Upper lobe of right lung (tissue), 1 donor: ENCODE results near the gene MYADML2. TPM values are rescaled to one million over a fixed set of nuclear protein-coding genes. Genes with fewer than 3 reads are reported as not detected.

Experiments used
- ATAC-seq: fragments of 200-7000 bp; cut with Tn5 transposase; one replicate; pipeline ENCODE4 v1.9.1; 2020; ENCODE audit warnings: mild to moderate bottlenecking, moderate library complexity
- DNase-seq: peaks from one replicate; pipeline ENCODE4 v3.0.0-alpha.2; 2020
- H3K27ac ChIP-seq: fragments of 200-600 bp; one replicate; pipeline ENCODE4 v1.8.0; 2022
- H3K27me3 ChIP-seq: fragments of 200-600 bp; one replicate; pipeline ENCODE4 v1.8.0; 2022; ENCODE audit warnings: mild to moderate bottlenecking
- H3K36me3 ChIP-seq: fragments of 200-600 bp; one replicate; pipeline ENCODE4 v1.8.0; 2022
- H3K4me1 ChIP-seq: fragments of 200-600 bp; one replicate; pipeline ENCODE4 v1.8.0; 2022
- H3K4me3 ChIP-seq: fragments of 200-600 bp; one replicate; pipeline ENCODE4 v1.8.0; 2022; ENCODE audit warnings: mild to moderate bottlenecking
- H3K9me3 ChIP-seq: fragments of 200-600 bp; one replicate; pipeline ENCODE4 v1.8.0; 2022
- intact Hi-C: fragments of 100-400 bp; cut with DNase I; formaldehyde crosslinking; loops from one replicate; pipeline ENCODE4 v1.11.0; 2022
- total RNA-seq: library from RNA; stranded (reverse); fragmentation: NEBNext Ultra II Directional; extraction: Animal tissue kit (Norgen Biotek cat#: 25700); gene quantifications from one replicate; pipeline ENCODE4 v1.2.1, GENCODE V29; 2021
- TF ChIP-seq, protein P1 (sequence below): fragments of 200-600 bp; IDR thresholded peaks from one replicate; pipeline ENCODE4 v1.8.0; 2022; ENCODE audit warnings: antibody characterized with exemption
- donor health status: DM: no; HTN: yes; CAD: no; lungs with severe emphysema.

Gene MYADML2
- total RNA-seq, 1 donor from 2014 or later, result not detected

DNA sequence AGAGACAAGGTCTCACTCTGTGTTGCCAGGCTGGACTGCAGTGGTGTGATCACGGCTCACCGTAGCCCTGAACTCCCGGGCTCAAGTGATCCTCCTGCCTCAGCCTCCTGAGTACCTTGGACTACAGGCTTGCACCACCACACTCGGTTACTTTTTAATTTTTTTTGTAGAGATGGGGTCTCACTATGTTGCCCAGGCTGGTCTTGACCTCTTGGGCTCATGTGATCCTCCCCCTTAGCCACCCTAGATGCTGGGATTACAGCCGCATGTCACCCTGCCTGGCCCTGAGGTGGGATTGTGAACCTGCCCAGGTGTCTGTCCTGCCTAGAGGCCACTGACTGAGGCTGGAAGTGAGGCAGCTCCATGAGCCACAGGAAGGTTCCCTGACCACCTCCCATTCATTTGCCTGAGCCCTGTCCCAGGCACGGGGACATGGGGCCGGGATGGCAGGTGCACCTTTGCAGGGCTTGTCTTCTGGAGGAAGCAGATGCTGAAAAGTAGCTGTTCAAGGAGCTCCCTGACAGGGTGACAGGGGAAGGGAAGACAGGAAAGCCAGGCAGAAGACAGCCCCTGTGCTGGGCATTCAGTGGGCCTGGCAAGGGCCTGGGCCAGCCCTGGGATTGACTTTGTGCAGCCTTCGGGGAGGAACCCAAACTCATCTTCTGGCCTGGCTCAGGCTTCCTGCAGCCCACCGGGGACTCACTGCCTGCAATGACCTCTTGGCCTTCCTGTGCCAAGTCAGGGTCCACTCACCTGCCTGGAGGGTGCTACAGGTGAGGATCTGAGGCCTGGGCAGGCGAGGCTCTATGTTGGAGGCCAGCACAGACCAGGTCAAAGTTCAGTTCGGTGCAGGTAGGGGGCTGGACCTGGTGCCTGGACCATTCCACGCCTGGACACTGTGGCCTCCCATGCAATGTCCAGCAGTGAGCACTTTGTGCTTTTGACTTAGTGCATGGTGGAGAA lies 22.1 kb upstream of the MYADML2 start:
- DNase-seq, result no peak
- H3K27ac ChIP-seq, result no peak overlapping the region
- H3K4me1 ChIP-seq, result peaks cover 23% of the 10 kb centered on the region
- TF ChIP-seq, protein P1, sequence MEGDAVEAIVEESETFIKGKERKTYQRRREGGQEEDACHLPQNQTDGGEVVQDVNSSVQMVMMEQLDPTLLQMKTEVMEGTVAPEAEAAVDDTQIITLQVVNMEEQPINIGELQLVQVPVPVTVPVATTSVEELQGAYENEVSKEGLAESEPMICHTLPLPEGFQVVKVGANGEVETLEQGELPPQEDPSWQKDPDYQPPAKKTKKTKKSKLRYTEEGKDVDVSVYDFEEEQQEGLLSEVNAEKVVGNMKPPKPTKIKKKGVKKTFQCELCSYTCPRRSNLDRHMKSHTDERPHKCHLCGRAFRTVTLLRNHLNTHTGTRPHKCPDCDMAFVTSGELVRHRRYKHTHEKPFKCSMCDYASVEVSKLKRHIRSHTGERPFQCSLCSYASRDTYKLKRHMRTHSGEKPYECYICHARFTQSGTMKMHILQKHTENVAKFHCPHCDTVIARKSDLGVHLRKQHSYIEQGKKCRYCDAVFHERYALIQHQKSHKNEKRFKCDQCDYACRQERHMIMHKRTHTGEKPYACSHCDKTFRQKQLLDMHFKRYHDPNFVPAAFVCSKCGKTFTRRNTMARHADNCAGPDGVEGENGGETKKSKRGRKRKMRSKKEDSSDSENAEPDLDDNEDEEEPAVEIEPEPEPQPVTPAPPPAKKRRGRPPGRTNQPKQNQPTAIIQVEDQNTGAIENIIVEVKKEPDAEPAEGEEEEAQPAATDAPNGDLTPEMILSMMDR, result no peak
- H3K9me3 ChIP-seq, result peaks cover 6% of the 10 kb centered on the region
- intact Hi-C loops, result loop anchor here (10.0 kb wide), 1 partner anchor 186 kb away; no protein-coding TSS in a partner anchor
- no peak overlapping the region for H3K4me3 ChIP-seq
- H3K36me3 ChIP-seq, result no peaks in the 10 kb centered on the region
- ATAC-seq, result no peak
- no peaks in the 10 kb centered on the region for H3K27me3 ChIP-seq

DNA sequence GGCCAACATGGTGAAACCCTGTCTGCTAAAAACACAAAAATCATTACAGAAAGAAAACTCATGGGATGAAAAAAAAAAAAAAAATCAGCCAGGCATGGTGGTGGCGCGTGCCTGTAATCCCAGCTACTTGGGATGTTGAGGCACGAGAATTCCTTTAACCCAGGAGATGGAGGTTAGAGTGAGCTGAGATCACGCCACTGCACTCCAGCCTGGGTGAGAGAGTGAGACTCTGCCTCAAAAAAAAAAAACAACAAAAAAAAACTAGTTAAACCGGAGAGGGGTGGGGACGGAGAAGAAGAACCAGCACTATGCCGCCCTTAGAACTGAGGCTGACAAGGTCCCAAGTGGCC lies 21.3 kb upstream of the MYADML2 start:
- H3K4me3 ChIP-seq, result peak overlapping the region; percentile 17
- H3K27me3 ChIP-seq, result no peaks in the 10 kb centered on the region
- intact Hi-C loops, result loop anchor here (10.0 kb wide), 1 partner anchor 186 kb away; no protein-coding TSS in a partner anchor
- DNase-seq, result no peak
- ATAC-seq, result no peak
- TF ChIP-seq, protein P1, result no peak
- H3K27ac ChIP-seq, result no peak overlapping the region
- H3K9me3 ChIP-seq, result peaks cover 1% of the 10 kb centered on the region
- peaks cover 23% of the 10 kb centered on the region for H3K4me1 ChIP-seq
- H3K36me3 ChIP-seq, result no peaks in the 10 kb centered on the region

DNA sequence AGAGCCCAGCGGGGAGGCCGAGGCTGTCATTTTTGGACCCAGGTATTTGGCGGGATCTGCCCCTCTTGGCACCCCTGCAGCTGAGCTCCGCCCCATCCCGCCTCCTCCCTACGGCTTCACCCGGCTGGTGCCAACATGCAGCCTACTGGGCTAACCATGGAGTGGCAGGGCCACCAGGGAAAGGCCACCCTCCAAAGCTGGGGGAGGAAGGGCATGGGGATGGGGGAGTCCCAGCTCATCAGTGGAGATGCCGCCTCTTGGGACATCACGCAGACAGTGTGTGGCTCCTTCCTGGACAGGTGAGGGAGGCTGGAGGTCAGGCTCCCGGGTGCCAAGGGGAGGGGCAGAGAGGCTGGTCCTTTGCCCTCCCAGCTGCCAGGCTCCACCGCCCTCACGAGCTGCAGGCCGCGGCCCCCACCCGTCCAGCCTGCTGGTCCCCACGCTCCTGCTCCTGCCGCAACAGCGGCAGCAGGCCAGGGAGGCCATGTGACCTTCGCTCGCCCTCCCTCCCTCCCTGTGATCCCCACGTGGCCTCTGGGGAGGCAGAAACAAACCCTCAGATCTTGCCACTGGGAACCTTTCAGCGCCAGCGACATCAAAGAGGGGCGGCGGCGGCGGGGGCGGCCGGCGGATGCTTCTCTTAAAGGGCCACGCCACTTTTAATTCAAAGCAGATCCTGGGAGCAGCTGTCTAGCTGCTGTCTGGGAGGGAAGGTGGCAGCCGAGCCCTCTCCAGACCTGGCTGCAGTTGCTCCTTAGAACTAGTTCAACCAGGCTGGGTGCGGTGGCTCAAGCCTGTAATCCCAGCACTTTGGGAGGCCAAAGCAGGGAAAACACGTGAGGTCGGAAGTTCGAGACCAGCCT lies 20.7 kb upstream of the MYADML2 start:
- Histone ChIP-seq H3K27me3 (peaks cover under 1% of the 10 kb centered on the region), H3K27ac (peak overlapping the region; percentile 37), H3K4me1 (peaks cover 23% of the 10 kb centered on the region), H3K9me3 (no peaks in the 10 kb centered on the region), H3K4me3 (peak overlapping the region; percentile 17), H3K36me3 (no peaks in the 10 kb centered on the region)
- DNase-seq (peak; percentile 93), ATAC-seq (peak; percentile 92)
- intact Hi-C loops, result loop anchor here (10.0 kb wide), 1 partner anchor 187 kb away; no protein-coding TSS in a partner anchor
- TF ChIP-seq, protein P1, result no peak

DNA sequence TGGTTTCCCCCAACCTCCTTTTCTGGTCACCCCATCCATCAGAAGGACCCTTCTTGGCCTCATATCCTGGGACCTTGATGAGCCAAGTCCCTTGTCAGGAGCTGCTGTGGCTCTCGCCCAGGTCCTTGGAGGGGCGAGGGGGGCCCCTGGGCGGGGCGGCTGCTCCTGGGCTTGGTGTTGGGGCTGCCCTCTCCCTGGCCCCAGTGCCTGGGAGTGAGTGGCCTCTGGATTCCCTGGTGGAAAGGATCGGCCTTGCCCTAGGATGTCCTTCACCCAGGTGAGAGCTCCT lies 20.2 kb upstream of the MYADML2 start:
- Histone ChIP-seq H3K4me1 (peaks cover 23% of the 10 kb centered on the region), H3K27ac (peak overlapping the region; percentile 37), H3K27me3 (peaks cover 6% of the 10 kb centered on the region), H3K4me3 (peak overlapping the region; percentile 17), H3K36me3 (no peaks in the 10 kb centered on the region), H3K9me3 (no peaks in the 10 kb centered on the region)
- intact Hi-C loops, result loop anchor here (10.0 kb wide), 1 partner anchor 188 kb away; no protein-coding TSS in a partner anchor
- TF ChIP-seq, protein P1, result no peak
- ATAC-seq (peak; percentile 1), DNase-seq (no peak)

DNA sequence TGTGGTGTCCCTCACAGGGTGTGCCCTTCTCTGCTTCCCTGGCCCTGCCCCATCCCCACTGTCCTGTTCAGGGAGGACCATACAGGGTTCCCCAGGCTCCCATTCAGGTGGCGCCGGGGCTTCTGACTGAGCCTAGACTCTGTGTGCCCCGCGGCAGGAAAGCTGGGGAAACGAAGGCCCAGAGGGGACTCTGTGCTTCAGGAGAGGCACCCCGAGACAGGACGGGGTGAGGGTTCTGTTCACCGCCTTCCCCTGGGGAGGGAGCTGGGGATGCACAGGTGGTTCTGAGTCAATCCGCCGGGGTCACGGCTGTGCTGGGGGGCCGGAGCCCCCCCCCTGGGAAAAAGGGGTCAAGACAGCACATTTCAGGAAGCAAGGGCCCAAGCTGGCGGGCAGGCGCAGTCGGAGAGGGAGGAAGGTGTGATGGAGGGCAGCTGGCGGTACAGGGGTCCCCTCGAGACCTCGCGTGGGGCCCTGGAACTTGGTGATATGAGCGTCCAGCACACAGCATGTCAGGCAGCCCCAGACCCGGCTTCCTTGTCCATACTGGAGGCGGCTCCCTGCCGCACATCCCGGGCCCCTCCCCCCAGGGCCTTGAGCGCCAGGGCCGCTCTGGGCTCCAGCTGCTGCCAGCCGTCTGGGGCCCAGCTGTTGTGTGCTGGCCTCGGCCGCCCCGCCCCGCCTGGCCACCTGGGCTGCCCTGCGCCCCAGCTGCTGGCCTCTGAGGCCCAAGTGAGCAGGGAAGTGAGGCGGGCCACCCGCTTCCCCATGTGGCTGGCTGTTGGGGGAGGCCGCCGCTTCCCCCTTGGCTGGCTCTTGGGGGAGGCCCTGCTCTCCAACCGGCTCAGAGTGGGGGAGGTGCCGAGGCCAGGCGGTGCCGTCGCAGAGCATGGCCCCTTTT lies 19.6 kb upstream of the MYADML2 start:
- intact Hi-C loops, result loop anchor here (10.0 kb wide), 1 partner anchor 188 kb away; no protein-coding TSS in a partner anchor
- peak overlapping the region; percentile 37 for H3K27ac ChIP-seq
- no peak for DNase-seq

More for the DNA sequence above, 19.6 kb upstream of the MYADML2 start:
- H3K4me3 ChIP-seq, result no peak overlapping the region
- H3K4me1 ChIP-seq, result peaks cover 23% of the 10 kb centered on the region
- H3K27me3 ChIP-seq, result peaks cover 12% of the 10 kb centered on the region
- no peaks in the 10 kb centered on the region for H3K9me3 ChIP-seq
- H3K36me3 ChIP-seq, result no peaks in the 10 kb centered on the region
- TF ChIP-seq, protein P1, result no peak
- peak; percentile 52 for ATAC-seq
